Vagina (tissue), 2 donors: ENCODE results near the gene PNLIP. TPM values are rescaled to one million over a fixed set of nuclear protein-coding genes. Genes with fewer than 3 reads are reported as not detected.

Experiments used
- DNase-seq, 2 donors: peaks; one replicate each; pipeline ENCODE4 v3.0.0-alpha.2; 2017; ENCODE audit errors: extremely low spot score in 2 of 2
- H3K27ac ChIP-seq: fragments of 200-600 bp; sonication (generic); one replicate; pipeline ENCODE4 v1.5.1; 2019
- H3K27me3 ChIP-seq: fragments of 200-600 bp; sonication (generic); one replicate; pipeline ENCODE4 v1.5.1; 2019
- H3K36me3 ChIP-seq, 2 donors: fragments of 200-600 bp; sonication (generic); one replicate each; pipeline ENCODE4 v1.5.1; 2017 to 2019
- H3K4me1 ChIP-seq: fragments of 200-600 bp; sonication (generic); one replicate; pipeline ENCODE4 v1.5.1; 2019
- H3K4me3 ChIP-seq, 2 donors: fragments of 200-600 bp; sonication (generic); 1 replicate in 1 of 2; 2 replicates in 1 of 2; pipeline ENCODE4 v1.5.1; 2016 to 2019
- H3K9me3 ChIP-seq: fragments of 200-600 bp; sonication (generic); one replicate; pipeline ENCODE4 v1.5.1; 2019
- CTCF ChIP-seq, 3 experiments: fragments of 450-650 bp in 2 of 3; fragments of 200-600 bp in 1 of 3; sonication (generic) in 1 of 3; IDR thresholded peaks; one replicate each; pipeline ENCODE4 v1.5.1; 2017 to 2019; ENCODE audit warnings: antibody characterized with exemption in 3 of 3, mild to moderate bottlenecking in 2 of 3, moderate library complexity in 2 of 3
- POLR2A ChIP-seq, 2 donors: fragments of 450-650 bp; IDR thresholded peaks; one replicate each; pipeline ENCODE4 v1.6.1; 2017; ENCODE audit warnings: antibody characterized with exemption in 2 of 2, mild to moderate bottlenecking in 2 of 2, moderate library complexity in 2 of 2
- POLR2AphosphoS5 ChIP-seq, 2 donors: sonication (generic); formaldehyde crosslinking; IDR thresholded peaks; one replicate each; pipeline ENCODE4 v1.9.0; 2017; ENCODE audit warnings: antibody characterized with exemption in 2 of 2, mild to moderate bottlenecking in 2 of 2, low read depth in 1 of 2; ENCODE audit not compliant: insufficient read depth in 1 of 2
- intact Hi-C: fragments of 100-400 bp; cut with DNase I; formaldehyde crosslinking; loops from one replicate; pipeline ENCODE4 v1.15.1; 2023
- total RNA-seq: library from RNA; depleted of rRNA; stranded (reverse); fragments of >200 nt; gene quantifications from one replicate; pipeline ENCODE4 v1.2.3, GENCODE V29; 2016

The PNLIP gene
- total RNA-seq, 1 donor from 2014 or later, result not detected

GRCh38 chr10:116553378-116553980 lies 7.7 kb downstream of the PNLIP start:
- Histone ChIP-seq H3K4me1 (no peaks in the 10 kb centered on the region), H3K4me3 (no peak overlapping the region), H3K27ac (no peak overlapping the region), H3K27me3 (no peaks in the 10 kb centered on the region), H3K36me3 (no peaks in the 10 kb centered on the region), H3K9me3 (no peaks in the 10 kb centered on the region)
- TF ChIP-seq POLR2A (IDR thresholded peaks at IDR 0.05) (no peak), CTCF (IDR thresholded peaks at IDR 0.05) (no peak), POLR2AphosphoS5 (IDR thresholded peaks at IDR 0.05; ENCODE audit: insufficient read depth in 1 of 2, low read depth in 1 of 2) (no peak)
- DNase-seq, result no peak
- intact Hi-C loops, result no loop called here

GRCh38 chr10:116554628-116555027 lies 8.9 kb downstream of the PNLIP start:
- Histone ChIP-seq H3K4me3 (no peak overlapping the region), H3K4me1 (no peaks in the 10 kb centered on the region), H3K27me3 (no peaks in the 10 kb centered on the region), H3K36me3 (no peaks in the 10 kb centered on the region), H3K9me3 (no peaks in the 10 kb centered on the region), H3K27ac (no peak overlapping the region)
- no peak for TF ChIP-seq POLR2A (IDR thresholded peaks at IDR 0.05)
- TF ChIP-seq CTCF (IDR thresholded peaks at IDR 0.05), result no peak
- no peak for TF ChIP-seq POLR2AphosphoS5 (IDR thresholded peaks at IDR 0.05; ENCODE audit: insufficient read depth in 1 of 2, low read depth in 1 of 2)
- intact Hi-C loops, result no loop called here
- DNase-seq, result no peak

GRCh38 chr10:116555880-116556279 lies 10.1 kb downstream of the PNLIP start:
- TF ChIP-seq POLR2A (IDR thresholded peaks at IDR 0.05), result no peak
- no peak for TF ChIP-seq POLR2AphosphoS5 (IDR thresholded peaks at IDR 0.05; ENCODE audit: insufficient read depth in 1 of 2, low read depth in 1 of 2)
- TF ChIP-seq CTCF (IDR thresholded peaks at IDR 0.05), result no peak
- no peak for DNase-seq
- H3K9me3 ChIP-seq, result no peaks in the 10 kb centered on the region
- H3K36me3 ChIP-seq, result no peaks in the 10 kb centered on the region
- no peak overlapping the region for H3K4me3 ChIP-seq
- H3K4me1 ChIP-seq, result no peaks in the 10 kb centered on the region
- intact Hi-C loops, result no loop called here
- H3K27me3 ChIP-seq, result no peaks in the 10 kb centered on the region
- no peak overlapping the region for H3K27ac ChIP-seq

- no peaks in the 10 kb centered on the region for H3K36me3 ChIP-seq
- no peak overlapping the region for H3K27ac ChIP-seq
- no peaks in the 10 kb centered on the region for H3K27me3 ChIP-seq
- intact Hi-C loops, result no loop called here
- H3K4me1 ChIP-seq, result no peaks in the 10 kb centered on the region
- H3K4me3 ChIP-seq, result no peak overlapping the region
- no peaks in the 10 kb centered on the region for H3K9me3 ChIP-seq
- no peak for TF ChIP-seq CTCF (IDR thresholded peaks at IDR 0.05)
- TF ChIP-seq POLR2A (IDR thresholded peaks at IDR 0.05), result no peak
- TF ChIP-seq POLR2AphosphoS5 (IDR thresholded peaks at IDR 0.05; ENCODE audit: insufficient read depth in 1 of 2, low read depth in 1 of 2), result no peak
- DNase-seq, result no peak
Observed at GRCh38 chr10:116557305-116557880, 11.7 kb downstream of the PNLIP start.

GRCh38 chr10:116565534-116565933 lies 19.8 kb downstream of the PNLIP start:
- no peaks in the 10 kb centered on the region for H3K9me3 ChIP-seq
- H3K36me3 ChIP-seq, result no peaks in the 10 kb centered on the region
- H3K27ac ChIP-seq, result no peak overlapping the region
- H3K27me3 ChIP-seq, result no peaks in the 10 kb centered on the region
- no peak overlapping the region for H3K4me3 ChIP-seq
- no peak for TF ChIP-seq CTCF (IDR thresholded peaks at IDR 0.05)
- TF ChIP-seq POLR2A (IDR thresholded peaks at IDR 0.05), result no peak
- no peak for TF ChIP-seq POLR2AphosphoS5 (IDR thresholded peaks at IDR 0.05; ENCODE audit: insufficient read depth in 1 of 2, low read depth in 1 of 2)
- DNase-seq, result no peak
- intact Hi-C loops, result no loop called here
- no peaks in the 10 kb centered on the region for H3K4me1 ChIP-seq
